GM21367 (cell line): ENCODE results near the gene CACNA1G.

Source experiments
- ATAC-seq: cut with Tn5 transposase; IDR thresholded peaks from one replicate; pipeline ENCODE4 v1.9.1; 2021; ENCODE audit not compliant: unreplicated experiment

Gene CACNA1G

GRCh38 chr17:50665838-50666237 is 105.3 kb downstream of the CACNA1G start:
- ATAC-seq, result no peak

GRCh38 chr17:50666316-50666715 is 105.8 kb downstream of the CACNA1G start:
- ATAC-seq, result no peak

- no peak for ATAC-seq
Observed at GRCh38 chr17:50667259-50668024, 106.9 kb downstream of the CACNA1G start.

- ATAC-seq, result no peak
Observed at GRCh38 chr17:50668025-50668837, 107.7 kb downstream of the CACNA1G start.

GRCh38 chr17:50668838-50669581 is 108.5 kb downstream of the CACNA1G start:
- ATAC-seq, result no peak

GRCh38 chr17:50672071-50672470 is 111.6 kb downstream of the CACNA1G start:
- ATAC-seq, result no peak

- no peak for ATAC-seq
Observed at GRCh38 chr17:50672831-50673551, 112.5 kb downstream of the CACNA1G start.

- no peak for ATAC-seq
Observed at GRCh38 chr17:50675190-50675589, 114.7 kb downstream of the CACNA1G start.

GRCh38 chr17:50675627-50676026 is 115.1 kb downstream of the CACNA1G start:
- ATAC-seq, result no peak

- ATAC-seq, result no peak
Observed at GRCh38 chr17:50676065-50676975, 115.8 kb downstream of the CACNA1G start.
